ENCODE data around the gene GADD45A. TPM values are rescaled to one million over a fixed set of nuclear protein-coding genes. Genes with fewer than 3 reads are reported as not detected.

The GADD45A gene, protein sequence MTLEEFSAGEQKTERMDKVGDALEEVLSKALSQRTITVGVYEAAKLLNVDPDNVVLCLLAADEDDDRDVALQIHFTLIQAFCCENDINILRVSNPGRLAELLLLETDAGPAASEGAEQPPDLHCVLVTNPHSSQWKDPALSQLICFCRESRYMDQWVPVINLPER
- total RNA-seq, result 100 to 1,000 TPM in 3 of 4 donors, 10 to 100 TPM in 1; 93.5 to 505 (median 230) TPM
- polyA plus RNA-seq, result 100 to 1,000 TPM in 2 of 3 donors, 10 to 100 TPM in 1; 88.8 to 248 (median 197) TPM
- long read RNA-seq, donor 1, transcript GADD45A-202 (4 exons, 1,496 nt), result major isoform, 303 of 329 reads
- long read RNA-seq, donor 1, partial matches to known transcripts, result 10 of 329 reads
- long read RNA-seq, donor 1, other reads (novel, unspliced or antisense), result 15 of 329 reads
- long read RNA-seq, donor 2, transcript GADD45A-202 (4 exons, 1,496 nt), result major isoform, 95 of 104 reads
- long read RNA-seq, donor 2, partial matches to known transcripts, result 2 of 104 reads
- long read RNA-seq, donor 2, other reads (novel, unspliced or antisense), result 5 of 104 reads

DNA sequence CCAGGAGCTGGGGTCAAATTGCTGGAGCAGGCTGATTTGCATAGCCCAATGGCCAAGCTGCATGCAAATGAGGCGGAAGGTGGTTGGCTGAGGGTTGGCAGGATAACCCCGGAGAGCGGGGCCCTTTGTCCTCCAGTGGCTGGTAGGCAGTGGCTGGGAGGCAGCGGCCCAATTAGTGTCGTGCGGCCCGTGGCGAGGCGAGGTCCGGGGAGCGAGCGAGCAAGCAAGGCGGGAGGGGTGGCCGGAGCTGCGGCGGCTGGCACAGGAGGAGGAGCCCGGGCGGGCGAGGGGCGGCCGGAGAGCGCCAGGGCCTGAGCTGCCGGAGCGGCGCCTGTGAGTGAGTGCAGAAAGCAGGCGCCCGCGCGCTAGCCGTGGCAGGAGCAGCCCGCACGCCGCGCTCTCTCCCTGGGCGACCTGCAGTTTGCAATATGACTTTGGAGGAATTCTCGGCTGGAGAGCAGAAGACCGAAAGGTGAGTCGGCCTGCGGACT, at the start of gene GADD45A:
GADD45A (plus strand) TSS at position 135 of the 491 bp plus-strand sequence; CDS start at position 429, 294 bp downstream.
- TF ChIP-seq, protein P1, sequence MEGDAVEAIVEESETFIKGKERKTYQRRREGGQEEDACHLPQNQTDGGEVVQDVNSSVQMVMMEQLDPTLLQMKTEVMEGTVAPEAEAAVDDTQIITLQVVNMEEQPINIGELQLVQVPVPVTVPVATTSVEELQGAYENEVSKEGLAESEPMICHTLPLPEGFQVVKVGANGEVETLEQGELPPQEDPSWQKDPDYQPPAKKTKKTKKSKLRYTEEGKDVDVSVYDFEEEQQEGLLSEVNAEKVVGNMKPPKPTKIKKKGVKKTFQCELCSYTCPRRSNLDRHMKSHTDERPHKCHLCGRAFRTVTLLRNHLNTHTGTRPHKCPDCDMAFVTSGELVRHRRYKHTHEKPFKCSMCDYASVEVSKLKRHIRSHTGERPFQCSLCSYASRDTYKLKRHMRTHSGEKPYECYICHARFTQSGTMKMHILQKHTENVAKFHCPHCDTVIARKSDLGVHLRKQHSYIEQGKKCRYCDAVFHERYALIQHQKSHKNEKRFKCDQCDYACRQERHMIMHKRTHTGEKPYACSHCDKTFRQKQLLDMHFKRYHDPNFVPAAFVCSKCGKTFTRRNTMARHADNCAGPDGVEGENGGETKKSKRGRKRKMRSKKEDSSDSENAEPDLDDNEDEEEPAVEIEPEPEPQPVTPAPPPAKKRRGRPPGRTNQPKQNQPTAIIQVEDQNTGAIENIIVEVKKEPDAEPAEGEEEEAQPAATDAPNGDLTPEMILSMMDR (IDR thresholded peaks at IDR 0.05), result no peak
- H3K27me3 ChIP-seq (ENCODE audit: insufficient read depth in 3 of 3, low read length in 2 of 3), result no peaks in the 10 kb centered on the region
- intact Hi-C loops (cut with DNase I), result loop anchor here (1.0 to 10.0 kb wide), 6 partner anchors 72 to 150 kb away; partner anchors contain the start of gene GNG12 (in 1 of the 2)
- peak within 1 kb of the TSS; percentile 96 for H3K27ac ChIP-seq
- DNase-seq, result peak; percentile 98 to 99
- H3K36me3 ChIP-seq (ENCODE audit: insufficient read depth in 1 of 2, low read depth in 1 of 2), result peaks cover 3 to 29% of the 10 kb centered on the region in 2 donors
- peak; percentile 80 to 86 (median 85) for ATAC-seq
- H3K4me1 ChIP-seq, result peaks cover 20% of the 10 kb centered on the region
- peak within 1 kb of the TSS; percentile 88 for H3K4me3 ChIP-seq
- 0 to 1% (median 0%) methylated on average over 35 to 39 of the region's 39 CpGs for WGBS, 3 donors
- no peaks in the 10 kb centered on the region for H3K9me3 ChIP-seq

DNA sequence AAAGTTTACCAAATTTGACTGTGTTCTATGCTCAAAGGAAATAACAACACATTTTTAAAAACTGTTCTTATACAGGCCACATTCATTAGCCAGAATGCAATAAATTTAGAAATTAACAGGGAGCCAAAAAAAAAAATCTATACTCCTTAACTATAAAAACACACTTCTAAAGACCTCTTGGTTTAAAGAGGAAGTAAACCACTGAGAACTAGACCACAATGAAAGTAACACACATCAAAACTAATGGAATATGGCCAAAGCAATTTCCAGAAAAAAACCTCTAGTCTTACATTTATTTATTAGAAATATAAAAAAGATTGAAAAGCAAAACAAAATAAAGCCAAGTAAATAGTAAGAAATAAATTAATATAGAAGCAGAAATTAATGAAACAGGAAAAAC, 48.9 kb upstream of the GADD45A start:
- intact Hi-C loops (cut with DNase I), result no loop called here
- Histone ChIP-seq H3K4me3 (no peak overlapping the region), H3K4me1 (no peaks in the 10 kb centered on the region), H3K36me3 (ENCODE audit: insufficient read depth in 1 of 2, low read depth in 1 of 2) (no peaks in the 10 kb centered on the region), H3K27me3 (ENCODE audit: insufficient read depth in 3 of 3, low read length in 2 of 3) (no peaks in the 10 kb centered on the region), H3K27ac (no peak overlapping the region), H3K9me3 (no peaks in the 10 kb centered on the region)
- no peak for ATAC-seq
- no peak for DNase-seq
- TF ChIP-seq, protein P1 (IDR thresholded peaks at IDR 0.05), result no peak

DNA sequence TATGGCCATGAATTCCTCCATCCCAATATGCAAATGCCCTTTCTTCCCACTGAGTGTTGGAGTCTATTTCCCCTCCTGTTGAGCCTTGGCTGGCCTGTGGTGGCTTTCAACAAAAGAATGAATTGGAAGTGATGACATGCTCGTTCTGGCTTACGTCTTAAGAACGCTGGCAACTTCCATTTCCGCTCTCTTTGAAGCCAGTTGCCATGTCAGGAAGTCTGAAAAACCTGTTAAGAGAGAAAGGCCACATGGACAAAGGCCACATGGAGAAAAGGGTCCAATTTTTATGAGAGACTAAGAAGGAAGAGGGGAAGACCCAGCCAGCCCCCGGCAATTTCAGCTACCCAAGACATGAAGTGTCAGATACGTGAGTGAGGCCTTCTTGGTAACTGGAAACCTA, 45.6 kb upstream of the GADD45A start:
- DNase-seq (no peak), ATAC-seq (no peak)
- 72 to 75% (median 72%) methylated on average over 6 of the region's 6 CpGs for WGBS, 3 donors
- TF ChIP-seq, protein P1 (IDR thresholded peaks at IDR 0.05), result no peak
- intact Hi-C loops (cut with DNase I), result no loop called here
- Histone ChIP-seq H3K4me1 (no peaks in the 10 kb centered on the region), H3K27ac (no peak overlapping the region), H3K4me3 (no peak overlapping the region), H3K9me3 (no peaks in the 10 kb centered on the region), H3K36me3 (ENCODE audit: insufficient read depth in 1 of 2, low read depth in 1 of 2) (no peaks in the 10 kb centered on the region), H3K27me3 (ENCODE audit: insufficient read depth in 3 of 3, low read length in 2 of 3) (no peaks in the 10 kb centered on the region)

DNA sequence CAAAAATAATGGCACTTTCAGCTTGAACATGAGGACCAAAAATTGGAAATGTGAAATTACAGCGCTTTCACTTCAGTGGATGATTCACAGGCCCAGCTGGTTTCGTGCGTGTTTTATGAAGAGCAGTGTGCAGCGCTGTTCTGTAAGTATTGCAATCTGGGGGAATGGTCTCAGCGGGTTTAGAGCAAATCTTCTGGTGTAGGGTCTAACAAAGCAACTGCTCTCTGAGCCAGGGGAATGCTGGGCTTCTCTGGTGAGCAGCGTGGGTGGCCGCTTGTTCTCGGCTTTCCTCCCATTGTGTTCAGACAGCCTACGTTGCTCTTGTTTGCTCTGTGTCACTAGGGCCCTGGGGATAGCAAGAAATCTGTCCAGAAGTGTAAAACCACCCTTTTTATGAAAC, 42.4 kb upstream of the GADD45A start:
- 46 to 47% (median 46%) methylated on average over 9 of the region's 9 CpGs for WGBS, 3 donors
- TF ChIP-seq, protein P1 (IDR thresholded peaks at IDR 0.05), result no peak
- no peaks in the 10 kb centered on the region for H3K9me3 ChIP-seq
- intact Hi-C loops (cut with DNase I), result loop anchor here in 1 of 2 donors (10.0 kb wide), 1 partner anchor 68 kb away; no protein-coding TSS in a partner anchor
- peaks cover 21% of the 10 kb centered on the region for H3K4me1 ChIP-seq
- peak in 1 of 4 donors; percentile 33 for ATAC-seq
- no peaks in the 10 kb centered on the region for H3K36me3 ChIP-seq (ENCODE audit: insufficient read depth in 1 of 2, low read depth in 1 of 2)
- DNase-seq, result peak in 1 of 2 donors; percentile 67
- no peak overlapping the region for H3K27ac ChIP-seq
- H3K4me3 ChIP-seq, result no peak overlapping the region
- no peaks in the 10 kb centered on the region for H3K27me3 ChIP-seq (ENCODE audit: insufficient read depth in 3 of 3, low read length in 2 of 3)
